ENCODE measurements around the gene GOSR1.
A peak's percentile ranks its signal among the peaks of the same experiment; 100 is the strongest.
"Not testable (repeated sequence)": the region's sequence is repeated elsewhere in the genome, so short reads cannot be mapped to it uniquely, and the experiment has no call there.

The GOSR1 gene

DNA sequence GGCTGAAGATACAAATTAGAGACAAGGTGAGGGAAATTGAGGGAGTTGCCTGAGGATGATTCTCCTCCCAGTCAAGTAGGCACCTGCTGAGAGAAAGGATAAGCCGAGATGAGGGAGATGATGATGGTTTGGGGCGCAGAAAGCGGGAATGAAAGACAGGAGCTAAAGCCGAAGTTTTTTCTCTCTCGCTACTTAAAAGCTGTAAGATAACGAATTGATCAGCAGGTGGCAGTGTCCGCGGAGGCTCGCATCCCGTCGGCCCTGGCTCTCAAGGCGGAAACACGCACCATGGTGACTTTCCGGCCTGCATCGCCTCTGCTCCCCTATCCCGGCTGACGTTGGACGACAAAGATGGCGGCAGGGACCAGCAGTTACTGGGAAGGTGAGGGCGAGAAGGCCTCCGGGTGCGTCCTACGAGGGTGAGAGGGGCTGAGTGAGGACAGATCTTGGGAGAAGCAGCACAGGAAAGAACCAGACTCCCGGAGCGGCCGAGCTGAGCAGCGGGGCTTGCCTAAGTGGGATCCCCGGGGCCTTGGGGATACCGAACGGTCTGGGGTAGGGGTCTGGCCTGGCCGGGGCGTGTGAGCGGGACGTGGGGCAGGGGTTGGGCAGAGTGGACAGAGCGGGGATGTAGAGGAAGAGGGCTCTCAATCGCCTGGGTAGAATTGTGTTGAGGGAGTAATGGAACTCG, at the start of gene GOSR1:
GOSR1 (plus strand) TSS at position 326 of the 691 bp plus-strand sequence; CDS start at position 352, 26 bp downstream.
- FAIRE-seq (peak; percentile 90), DNase-seq (ENCODE audit: insufficient read length, low spot score) (peak; percentile 65)
- TF ChIP-seq POLR2A (IDR thresholded peaks at IDR 0.05; ENCODE audit: low read depth, low read length): peak; percentile 93

DNA sequence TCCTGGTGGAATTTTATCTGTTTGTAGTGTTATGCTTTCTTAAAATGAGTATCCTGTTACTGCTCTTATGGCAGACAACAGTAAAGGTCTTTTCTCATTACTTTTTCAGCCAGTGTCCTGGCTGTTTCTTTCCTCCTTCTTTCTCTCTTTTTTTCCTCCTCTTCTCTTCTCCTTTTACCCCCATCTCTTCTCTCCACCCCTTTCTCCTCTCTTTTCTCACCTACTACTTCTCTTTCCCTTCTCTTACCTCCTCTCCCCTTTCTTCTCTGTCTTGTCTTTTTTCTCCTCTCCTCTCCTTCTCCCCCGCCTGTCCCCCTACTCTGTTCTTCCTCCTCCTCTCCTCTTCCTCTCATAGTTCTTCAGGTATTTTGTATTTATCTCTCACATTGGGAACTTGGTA, 49.6 kb upstream of the GOSR1 start:
- DNase-seq (ENCODE audit: insufficient read length, low spot score) (no peak), FAIRE-seq (no peak)
- TF ChIP-seq POLR2A (IDR thresholded peaks at IDR 0.05; ENCODE audit: low read depth, low read length): no peak

DNA sequence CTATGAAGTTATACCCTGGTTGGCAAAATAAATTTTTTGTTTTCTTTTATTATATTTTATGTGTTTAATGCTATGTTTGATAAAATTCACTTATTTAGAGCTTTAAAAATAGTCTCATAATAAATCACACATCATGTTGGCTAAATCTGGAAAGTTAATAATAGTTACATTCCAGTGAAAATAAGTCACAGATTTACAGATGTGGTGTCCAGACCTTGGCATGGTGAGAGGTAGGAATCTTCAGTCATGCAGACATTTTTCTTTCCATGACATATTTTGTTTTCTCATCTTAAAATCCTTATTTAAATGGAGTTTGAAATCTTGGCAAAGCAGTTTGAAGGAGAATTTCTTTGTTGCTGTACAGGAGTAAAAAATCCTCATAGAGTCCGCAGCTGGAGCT, 48.1 kb upstream of the GOSR1 start:
- no peak for DNase-seq (ENCODE audit: insufficient read length, low spot score)
- TF ChIP-seq POLR2A (IDR thresholded peaks at IDR 0.05; ENCODE audit: low read depth, low read length): no peak
- FAIRE-seq: no peak

DNA sequence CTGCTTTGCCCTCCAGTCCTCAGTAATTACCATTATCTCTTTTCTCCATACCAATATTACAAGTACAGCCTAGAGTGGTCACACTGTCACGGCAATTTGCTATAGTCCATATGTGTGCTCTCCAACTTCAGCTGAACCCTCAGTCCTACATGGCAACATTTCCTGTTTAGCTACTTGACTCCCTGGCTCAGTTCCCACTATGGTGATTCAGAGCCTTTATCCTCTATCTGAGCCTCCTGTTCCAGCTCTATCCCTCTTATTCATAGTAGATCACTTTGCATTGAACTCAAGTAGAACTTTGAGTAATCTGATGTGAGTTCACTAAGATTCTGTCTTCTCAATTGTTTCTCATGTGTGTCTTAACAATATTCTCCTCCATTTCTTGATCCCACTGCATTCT, 43.7 kb upstream of the GOSR1 start:
- no peak for TF ChIP-seq POLR2A (IDR thresholded peaks at IDR 0.05; ENCODE audit: low read depth, low read length)
- DNase-seq (ENCODE audit: insufficient read length, low spot score): peak; percentile 14
- peak; percentile 94 for FAIRE-seq

DNA sequence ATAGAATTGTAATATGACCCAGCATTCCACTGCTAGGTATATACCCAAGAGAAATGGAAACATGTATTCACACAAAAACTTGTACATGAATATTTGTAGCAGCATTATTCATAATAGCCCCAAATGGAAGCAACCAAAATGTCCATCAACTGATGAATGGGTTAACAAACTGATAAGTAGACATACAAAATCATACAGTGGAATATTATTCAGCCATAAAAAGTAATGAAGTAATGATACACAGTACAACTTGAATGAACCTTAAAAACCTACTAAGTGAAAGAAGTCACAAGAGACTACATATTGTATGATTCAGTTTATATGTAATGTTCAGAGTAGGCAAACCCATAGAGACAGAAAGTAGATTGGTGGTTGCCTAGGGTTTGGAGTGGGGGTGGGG, 40.5 kb upstream of the GOSR1 start:
- no peak for FAIRE-seq
- DNase-seq (ENCODE audit: insufficient read length, low spot score): no peak

DNA sequence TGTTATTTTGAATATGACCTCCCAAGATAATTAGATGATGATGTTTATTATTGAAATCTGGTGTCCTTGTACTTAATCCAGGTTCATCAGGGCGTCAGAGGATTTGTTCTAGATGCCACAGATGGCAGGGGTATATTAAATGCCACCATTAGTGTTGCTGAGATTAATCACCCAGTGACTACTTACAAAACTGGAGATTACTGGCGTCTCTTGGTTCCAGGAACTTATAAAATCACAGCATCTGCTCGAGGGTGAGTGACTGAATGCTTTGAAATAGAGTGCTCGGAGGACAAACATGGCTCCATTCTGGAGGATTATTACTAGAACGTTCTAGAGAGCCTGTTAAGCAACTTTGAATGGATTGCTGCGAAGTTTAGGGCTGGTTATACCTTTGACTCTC, 33.5 kb upstream of the GOSR1 start:
- no peak for TF ChIP-seq POLR2A (IDR thresholded peaks at IDR 0.05; ENCODE audit: low read depth, low read length)
- no peak for FAIRE-seq
- no peak for DNase-seq (ENCODE audit: insufficient read length, low spot score)

More for the DNA sequence above, 40.5 kb upstream of the GOSR1 start:
- no peak for TF ChIP-seq POLR2A (IDR thresholded peaks at IDR 0.05; ENCODE audit: low read depth, low read length)

DNA sequence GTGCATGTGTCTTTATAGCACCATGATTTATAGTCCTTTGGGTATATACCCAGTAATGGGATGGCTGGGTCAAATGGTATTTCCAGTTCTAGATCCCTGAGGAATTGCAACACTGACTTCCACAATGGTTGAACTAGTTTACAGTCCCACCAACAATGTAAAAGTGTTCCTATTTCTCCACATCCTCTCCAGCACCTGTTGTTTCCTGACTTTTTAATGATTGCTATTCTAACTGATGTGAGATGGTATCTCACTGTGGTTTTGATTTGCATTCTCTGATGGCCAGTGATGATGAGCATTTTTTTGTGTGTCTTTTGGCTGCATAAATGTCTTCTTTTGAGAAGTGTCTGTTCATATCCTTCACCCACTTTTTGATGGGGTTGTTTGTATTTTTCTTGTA, 30.6 kb upstream of the GOSR1 start:
- not testable (repeated sequence) for FAIRE-seq; DNase-seq (ENCODE audit: insufficient read length, low spot score)

DNA sequence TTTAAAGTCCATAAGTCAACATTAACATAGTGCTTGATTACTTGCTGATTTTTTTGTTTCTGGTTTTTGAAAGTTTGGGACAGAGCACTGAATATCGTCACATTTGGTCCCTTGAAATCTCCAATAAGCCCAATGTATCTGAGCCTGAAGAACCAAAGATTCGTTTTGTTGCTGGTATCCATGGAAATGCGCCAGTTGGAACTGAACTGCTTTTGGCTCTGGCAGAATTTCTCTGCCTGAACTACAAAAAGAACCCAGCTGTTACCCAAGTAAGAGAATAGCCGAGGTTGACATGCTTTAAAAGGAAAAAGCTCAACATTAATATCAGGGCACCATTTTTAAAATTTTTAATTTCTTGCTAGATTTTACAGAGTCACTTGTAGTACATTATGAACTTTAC, 27.7 kb upstream of the GOSR1 start:
- DNase-seq (ENCODE audit: insufficient read length, low spot score) (no peak), FAIRE-seq (no peak)
- no peak for TF ChIP-seq POLR2A (IDR thresholded peaks at IDR 0.05; ENCODE audit: low read depth, low read length)

DNA sequence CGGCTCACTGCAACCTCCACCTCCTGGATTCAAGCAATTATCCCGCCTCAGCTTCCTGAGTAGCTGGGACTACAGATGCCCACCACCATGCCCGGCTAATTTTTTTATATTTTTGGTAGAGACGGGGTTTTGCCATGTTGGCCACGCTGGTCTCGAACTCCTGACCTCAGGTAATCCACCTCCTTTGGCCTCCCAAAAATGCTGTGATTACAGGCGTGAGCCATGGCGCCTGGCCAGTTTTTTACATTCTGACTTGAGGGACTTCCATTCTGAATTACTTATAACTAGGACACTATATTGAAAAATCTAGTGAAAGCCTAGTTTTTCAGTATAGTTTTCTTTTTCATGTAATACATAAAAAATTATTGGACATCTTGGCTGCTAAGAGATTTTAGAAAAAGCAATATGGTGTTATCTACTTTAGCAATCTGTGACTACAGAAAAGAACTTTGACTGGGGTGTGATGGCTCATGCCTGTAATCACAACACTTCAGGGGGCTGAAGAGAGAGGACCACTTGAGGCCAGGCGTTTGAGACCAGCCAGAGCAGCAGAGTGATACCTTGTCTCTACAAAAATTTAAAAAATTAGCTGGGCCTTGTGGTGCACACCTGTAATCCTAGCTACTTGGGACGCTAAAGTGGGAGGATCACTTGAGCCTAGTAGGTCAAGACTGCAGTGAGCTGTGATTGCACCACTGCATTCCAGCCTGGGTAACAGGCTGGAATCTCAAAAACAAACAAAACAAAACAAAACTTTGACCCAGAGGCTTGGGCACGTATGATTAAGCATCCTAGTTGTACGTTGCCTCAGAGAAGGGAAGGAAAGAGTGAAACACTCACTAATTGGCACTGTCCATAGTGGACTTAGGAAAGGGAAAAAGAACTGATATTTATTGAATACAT, 26.8 kb upstream of the GOSR1 start:
- DNase-seq (ENCODE audit: insufficient read length, low spot score): no peak
- FAIRE-seq: no peak
- no peak for TF ChIP-seq POLR2A (IDR thresholded peaks at IDR 0.05; ENCODE audit: low read depth, low read length)

DNA sequence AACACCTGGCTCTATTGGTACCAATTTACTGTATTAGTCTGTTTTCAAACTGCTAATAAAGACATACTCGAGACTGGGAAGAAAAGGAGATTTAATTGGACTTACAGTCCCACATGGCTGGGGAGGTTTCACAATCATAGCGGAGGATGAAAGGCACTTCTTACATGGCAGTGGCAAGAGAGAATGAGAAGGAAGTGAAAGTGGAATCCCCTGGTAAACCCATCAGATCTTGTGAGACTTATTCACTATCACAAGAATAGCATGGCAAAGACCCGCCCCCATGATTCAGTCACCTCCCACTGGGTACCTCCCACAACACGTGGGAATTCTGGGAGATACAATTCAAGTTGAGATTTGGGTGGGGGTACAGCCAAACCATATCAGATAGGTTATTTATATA, 22.6 kb upstream of the GOSR1 start:
- no peak for FAIRE-seq
- no peak for TF ChIP-seq POLR2A (IDR thresholded peaks at IDR 0.05; ENCODE audit: low read depth, low read length)

DNA sequence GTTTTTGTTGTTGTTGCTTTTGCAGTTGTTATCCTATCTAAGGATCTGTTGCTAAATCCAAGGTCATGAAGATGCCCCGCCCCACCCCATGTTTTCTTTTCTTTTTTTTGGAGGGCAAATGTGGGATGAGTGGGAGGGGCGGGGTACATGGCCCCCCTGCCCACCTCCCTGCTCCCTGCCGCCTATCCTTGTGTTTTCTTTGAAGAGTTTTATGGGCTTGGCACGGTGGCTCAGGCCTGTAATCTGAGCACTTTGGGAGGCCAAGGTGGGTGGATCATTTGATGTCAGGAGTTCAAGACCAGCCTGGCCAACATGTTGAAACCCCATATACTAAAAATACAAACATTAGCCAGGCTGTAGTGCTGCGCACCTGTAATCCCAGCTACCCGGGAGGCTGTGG, 18.8 kb upstream of the GOSR1 start:
- no peak for FAIRE-seq
- TF ChIP-seq POLR2A (IDR thresholded peaks at IDR 0.05; ENCODE audit: low read depth, low read length): no peak

More for the DNA sequence above, 22.6 kb upstream of the GOSR1 start:
- no peak for DNase-seq (ENCODE audit: insufficient read length, low spot score)

DNA sequence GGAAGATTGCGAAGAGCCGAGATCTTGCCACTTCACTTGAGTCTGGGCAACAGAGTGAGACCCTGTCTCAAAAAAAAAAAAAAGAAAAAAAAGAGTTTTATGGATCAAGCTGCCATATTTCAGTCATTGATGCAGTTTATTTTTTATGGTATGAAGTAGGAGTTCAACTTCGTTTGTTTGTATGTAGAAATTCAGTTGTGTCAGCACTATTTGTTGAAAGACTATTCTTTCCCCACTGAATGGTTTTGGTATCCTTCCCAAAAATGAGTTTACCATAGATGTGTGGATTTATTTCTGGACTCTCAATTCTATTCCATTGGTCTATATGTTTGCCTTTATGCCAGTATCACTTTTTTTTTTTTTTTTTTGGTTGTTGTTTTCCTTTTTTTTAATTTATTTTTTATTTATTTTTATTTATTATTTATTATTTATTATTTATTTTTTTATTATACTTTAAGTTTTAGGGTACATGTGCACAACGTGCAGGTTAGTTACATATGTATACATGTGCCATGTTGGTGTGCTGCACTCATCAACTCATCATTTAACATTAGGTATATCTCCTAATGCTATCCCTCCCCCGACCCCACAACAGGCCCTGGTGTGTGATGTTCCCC, 18.3 kb upstream of the GOSR1 start:
- not testable (repeated sequence) for DNase-seq (ENCODE audit: insufficient read length, low spot score); FAIRE-seq

More for the DNA sequence above, 18.8 kb upstream of the GOSR1 start:
- no peak for DNase-seq (ENCODE audit: insufficient read length, low spot score)

DNA sequence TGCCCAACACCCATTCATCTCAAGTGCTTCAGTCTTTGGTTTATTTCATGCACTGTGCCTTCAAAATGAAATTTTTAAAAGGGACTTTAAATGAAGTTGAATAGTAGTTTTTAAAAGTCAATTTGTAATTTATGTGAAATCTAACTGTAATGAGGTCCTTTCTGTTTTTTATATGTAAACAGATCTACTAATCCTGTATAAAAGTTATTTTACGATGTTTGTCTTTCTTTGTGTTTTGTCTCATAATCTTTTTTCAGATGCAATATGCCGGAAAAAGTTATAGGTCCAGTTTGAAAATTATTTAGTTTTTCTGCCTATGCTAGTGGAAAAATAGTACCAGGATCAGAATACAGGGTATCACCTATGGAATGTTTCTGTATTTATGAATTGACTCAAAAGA, 8.7 kb upstream of the GOSR1 start:
- TF ChIP-seq POLR2A (IDR thresholded peaks at IDR 0.05; ENCODE audit: low read depth, low read length): no peak
- no peak for DNase-seq (ENCODE audit: insufficient read length, low spot score)
- no peak for FAIRE-seq

DNA sequence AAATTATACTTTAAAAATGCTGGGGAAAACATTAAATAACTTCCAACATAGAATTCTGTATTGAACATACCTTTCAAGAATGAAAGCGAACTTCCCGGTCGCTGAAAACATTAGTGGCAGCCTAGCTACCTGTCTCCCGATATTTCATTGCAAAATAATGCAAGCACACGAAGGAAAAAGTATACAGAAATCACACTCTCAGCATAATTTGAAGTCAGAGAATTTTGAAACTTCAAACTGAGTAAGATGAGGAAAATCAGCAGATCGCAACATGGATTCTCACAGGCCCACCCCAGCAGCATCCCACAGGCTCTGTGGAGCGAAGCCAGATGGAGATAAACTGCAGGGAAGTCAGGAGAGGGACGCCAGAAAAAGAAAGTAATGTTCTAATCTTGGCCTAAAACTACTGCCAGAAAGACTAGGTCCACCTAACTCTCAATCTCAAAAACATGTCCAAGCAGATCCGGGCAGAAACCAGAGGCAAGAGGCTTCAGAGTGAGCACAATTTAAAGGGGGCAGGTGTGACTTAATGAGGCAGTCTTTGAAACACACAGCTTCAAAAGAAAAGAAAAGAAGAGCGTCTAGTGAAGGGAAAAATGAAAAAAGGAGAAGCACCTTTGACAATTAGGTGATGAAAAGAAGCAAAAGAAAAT, 4.8 kb upstream of the GOSR1 start:
- TF ChIP-seq POLR2A (IDR thresholded peaks at IDR 0.05; ENCODE audit: low read depth, low read length): no peak
- FAIRE-seq: no peak
- no peak for DNase-seq (ENCODE audit: insufficient read length, low spot score)
